ENCODE results near the gene CEP295NL.

DNA sequence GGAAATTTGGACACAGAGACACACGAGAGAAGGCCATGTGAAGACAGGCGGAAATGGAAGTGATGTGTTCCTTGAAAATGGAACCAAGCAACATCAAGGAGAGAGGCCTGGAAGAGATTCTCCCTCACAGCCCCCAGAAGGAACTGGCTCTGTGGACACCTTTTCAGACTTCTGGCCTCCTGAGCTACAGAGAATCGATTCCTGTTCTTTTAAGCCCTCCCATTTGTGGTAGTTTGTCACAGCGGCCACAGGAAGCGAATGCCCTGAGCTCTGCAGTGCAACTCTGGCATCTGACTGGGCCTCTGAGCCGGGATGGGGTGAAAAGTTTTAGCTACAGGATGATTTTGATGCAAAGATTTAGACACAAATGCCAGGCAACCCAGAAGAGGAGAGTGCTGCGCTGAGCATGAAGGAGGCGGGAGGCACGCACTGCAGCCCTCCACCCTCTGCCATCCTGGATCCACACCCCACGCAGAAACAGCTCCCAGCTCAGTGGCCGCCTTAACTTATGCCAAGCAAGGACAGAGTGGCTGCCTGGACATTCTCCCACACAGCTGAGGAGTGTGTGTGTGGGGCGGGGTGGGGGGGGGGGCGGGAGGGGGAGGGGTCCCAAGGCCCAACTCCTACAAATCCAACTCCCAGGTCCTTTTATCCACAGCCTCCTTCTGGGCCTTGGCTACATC, 20.0 kb upstream of the CEP295NL start:
- TF ChIP-seq FOXM1 (IDR thresholded peaks at IDR 0.05; ENCODE audit: borderline replicate concordance) (no peak), ELF4 (IDR thresholded peaks at IDR 0.05) (no peak), BHLHE40 (IDR thresholded peaks at IDR 0.05; ENCODE audit: borderline replicate concordance) (no peak), ZNF384 (IDR thresholded peaks at IDR 0.05) (no peak), FOXA1 (IDR thresholded peaks at IDR 0.05) (no peak), HDGF (IDR thresholded peaks at IDR 0.05; ENCODE audit: borderline replicate concordance) (no peak), SP1 (IDR thresholded peaks at IDR 0.05) (no peak), L3MBTL2 (conservative IDR thresholded peaks at IDR 0.05) (no peak), TARDBP (IDR thresholded peaks at IDR 0.05) (no peak), NFRKB (IDR thresholded peaks at IDR 0.05) (no peak), ARNT (IDR thresholded peaks at IDR 0.05) (no peak), FOXK2 (IDR thresholded peaks at IDR 0.05) (no peak)
- TF ChIP-seq, protein P1, sequence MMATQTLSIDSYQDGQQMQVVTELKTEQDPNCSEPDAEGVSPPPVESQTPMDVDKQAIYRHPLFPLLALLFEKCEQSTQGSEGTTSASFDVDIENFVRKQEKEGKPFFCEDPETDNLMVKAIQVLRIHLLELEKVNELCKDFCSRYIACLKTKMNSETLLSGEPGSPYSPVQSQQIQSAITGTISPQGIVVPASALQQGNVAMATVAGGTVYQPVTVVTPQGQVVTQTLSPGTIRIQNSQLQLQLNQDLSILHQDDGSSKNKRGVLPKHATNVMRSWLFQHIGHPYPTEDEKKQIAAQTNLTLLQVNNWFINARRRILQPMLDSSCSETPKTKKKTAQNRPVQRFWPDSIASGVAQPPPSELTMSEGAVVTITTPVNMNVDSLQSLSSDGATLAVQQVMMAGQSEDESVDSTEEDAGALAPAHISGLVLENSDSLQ (IDR thresholded peaks at IDR 0.05), result no peak
